HepG2 (cell line): Measurements from ENCODE around the gene CIITA. TPM values are rescaled to one million over a fixed set of nuclear protein-coding genes. Genes with fewer than 3 reads are reported as not detected.

ENCODE experiments used
- ATAC-seq: fragments of 200-7000 bp; cut with Tn5 transposase; 3 replicates; pipeline ENCODE4 v1.9.1; 2020; ENCODE audit warnings: mild to moderate bottlenecking, moderate library complexity
- BruUV-seq: library from RNA; stranded (reverse); fragments of 400-500 nt; replicated peaks from 2 replicates; lab custom pipeline; 2021; lab: Mats Ljungman, UMichigan
- CTCF ChIA-PET: fragments of 300-600 bp; formaldehyde crosslinking; extraction: SDS; loops from one replicate; lab custom pipeline; 2021; ENCODE audit warnings: low total read pairs, inconsistent platforms, low intra/inter-chr PET ratio; lab: Yijun Ruan, JAX
- POLR2A ChIA-PET: fragments of 350-600 bp; sonication (Branson Sonifier 250); formaldehyde crosslinking; loops from one replicate; lab custom pipeline; 2020; ENCODE audit warnings: antibody characterized with exemption, inconsistent platforms; lab: Yijun Ruan, JAX
- DNase-seq: peaks from one replicate; pipeline ENCODE4 v3.0.0-alpha.2; 2015; ENCODE audit warnings: low spot score
- FAIRE-seq: peaks from 3 replicates; lab custom pipeline; 2011; peaks lifted over from hg19 to GRCh38; lab: Jason Lieb, UNC
- H2AFZ ChIP-seq: one replicate; pipeline ENCODE4 v1.6.1; 2011; ENCODE audit warnings: low read length, inconsistent platforms
- H3K27ac ChIP-seq: fragments of 300-600 bp; 3 replicates; pipeline ENCODE4 v1.8.0; 2011; ENCODE audit warnings: mixed run types, mild to moderate bottlenecking, mixed read lengths, low read length, inconsistent platforms; ENCODE audit not compliant: insufficient read depth; ENCODE audit errors: extremely low read length
- H3K27me3 ChIP-seq, 2 experiments: fragments of 200-600 bp in 1 of 2; 2 replicates in 1 of 2; 3 replicates in 1 of 2; pipeline versions ENCODE4 v1.6.0 to v1.8.0; 2011; ENCODE audit warnings: low read length in 2 of 2, mild to moderate bottlenecking in 2 of 2, moderate library complexity in 2 of 2, inconsistent platforms in 1 of 2; ENCODE audit not compliant: insufficient read depth in 2 of 2, control insufficient read depth in 1 of 2
- H3K36me3 ChIP-seq, 2 experiments: fragments of 200-600 bp in 1 of 2; replicated peaks in 1 of 2; 2 replicates in 1 of 2; 3 replicates in 1 of 2; pipeline versions ENCODE4 v1.5.1 to v1.8.0; 2011; ENCODE audit warnings: low read length in 2 of 2, inconsistent platforms in 1 of 2; ENCODE audit not compliant: insufficient read depth in 2 of 2, control insufficient read depth in 1 of 2
- H3K4me1 ChIP-seq: 2 replicates; pipeline ENCODE4 v1.5.1; 2012; ENCODE audit warnings: low read length, inconsistent platforms; ENCODE audit not compliant: insufficient read depth
- H3K4me2 ChIP-seq: 2 replicates; pipeline ENCODE4 v1.6.0; 2011; ENCODE audit warnings: low read depth, low read length, inconsistent platforms
- H3K4me3 ChIP-seq, 3 experiments: fragments of 200-600 bp in 1 of 3; sonication (generic), shearing (Covaris generic) in 1 of 3; replicated peaks in 1 of 3; 2 replicates each; pipeline ENCODE4 v1.5.1; 2011 to 2016; ENCODE audit warnings: low read length in 3 of 3, inconsistent platforms in 2 of 3, low read depth in 2 of 3, mild to moderate bottlenecking in 2 of 3, control low read depth in 1 of 3, mixed read lengths in 1 of 3; ENCODE audit not compliant: insufficient read depth in 1 of 3
- H3K79me2 ChIP-seq: one replicate; pipeline ENCODE4 v1.6.1; 2011; ENCODE audit warnings: low read length, inconsistent platforms; ENCODE audit not compliant: insufficient read depth
- H3K9ac ChIP-seq: 2 replicates; pipeline ENCODE4 v1.6.0; 2011; ENCODE audit warnings: mild to moderate bottlenecking, low read depth, low read length, inconsistent platforms; ENCODE audit not compliant: insufficient read depth
- H3K9me3 ChIP-seq: 2 replicates; pipeline ENCODE4 v1.5.1; 2012; ENCODE audit warnings: mild to moderate bottlenecking, low read length
- H4K20me1 ChIP-seq: 2 replicates; pipeline ENCODE4 v1.6.0; 2011; ENCODE audit warnings: inconsistent platforms, mild to moderate bottlenecking, low read length, moderate library complexity; ENCODE audit not compliant: insufficient read depth
- ATF4 ChIP-seq, 2 experiments: fragments of 450-650 bp in 1 of 2; sonication (generic) in 1 of 2; formaldehyde crosslinking; IDR thresholded peaks; 2 replicates each; pipeline versions ENCODE4 v1.5.0 to v1.8.0; 2020 to 2022; ENCODE audit warnings: mild to moderate bottlenecking in 1 of 2, missing genetic modification reagents in 1 of 2
- MAFG ChIP-seq: sonication (generic); formaldehyde crosslinking; IDR thresholded peaks from 2 replicates; pipeline ENCODE4 v1.5.1; 2020; ENCODE audit warnings: mild to moderate bottlenecking, missing genetic modification reagents
- PLSCR1 ChIP-seq: sonication (generic); formaldehyde crosslinking; IDR thresholded peaks from 2 replicates; pipeline ENCODE4 v1.5.0; 2020; ENCODE audit warnings: missing genetic modification reagents, mild to moderate bottlenecking, borderline replicate concordance
- ZNF333 ChIP-seq: sonication (generic); formaldehyde crosslinking; IDR thresholded peaks from 2 replicates; pipeline ENCODE4 v1.4.0; 2020; ENCODE audit warnings: mild to moderate bottlenecking, missing genetic modification reagents, borderline replicate concordance
- ZNF468 ChIP-seq: sonication (generic); formaldehyde crosslinking; IDR thresholded peaks from 2 replicates; pipeline ENCODE4 v1.8.0; 2022; ENCODE audit warnings: mild to moderate bottlenecking, moderate library complexity, missing genetic modification reagents
- ZNF883 ChIP-seq: sonication (generic); formaldehyde crosslinking; IDR thresholded peaks from 2 replicates; pipeline ENCODE4 v1.5.1; 2020; ENCODE audit warnings: mild to moderate bottlenecking, missing genetic modification reagents; ENCODE audit errors: not compliant biosample characterization
- WGBS: methylation state at CpG from one replicate; pipeline ENCODE4 v1.1.6; 2017; ENCODE audit warnings: low lambda C conversion rate; 5-methylcytosine and 5-hydroxymethylcytosine counted together
- in situ Hi-C: cut with HindIII; loops from 2 replicates; pipeline ENCODE4 v1.10.0; 2017; ENCODE audit warnings: low pct_unique_long_range_greater_than_20kb; ENCODE audit not compliant: extremely low pct_ligation_motif_present
- intact Hi-C: fragments of 100-400 bp; cut with micrococcal nuclease; formaldehyde crosslinking; loops from one replicate; pipeline ENCODE4 v1.10.0; 2022; ENCODE audit not compliant: unreplicated experiment
- polyA plus RNA-seq, 8 experiments: library from polyadenylated mRNA; depleted of rRNA in 3 of 8; stranded (reverse) in 7 of 8; unstranded in 1 of 8; fragments of >200 nt; fragmentation: Illumina TruSeq in 4 of 8; extraction: Trizol in 4 of 8; gene quantifications; 2 replicates each; pipeline versions ENCODE4 v1.2.1 to v1.2.3, GENCODE V29; 2011 to 2016; ENCODE audit warnings: low read depth in 4 of 8, missing spikeins in 1 of 8, mixed read lengths in 1 of 8; ENCODE audit not compliant: insufficient read depth in 1 of 8
- total RNA-seq, 5 experiments: library from RNA; depleted of rRNA; stranded (reverse); fragments of >200 nt; fragmentation: Illumina TruSeq; extraction: Trizol; gene quantifications; 2 replicates each; pipeline ENCODE4 v1.2.3, GENCODE V29; 2016; ENCODE audit warnings: low read depth in 1 of 5

Gene CIITA
- total and polyA plus RNA-seq, 2 of the 13 experiments (the other 11 are each of a cell fraction or from before 2014, with no cell fraction given): 0.08 to 0.09 TPM

- Histone ChIP-seq H3K27ac (no peak overlapping the region), H3K4me2 (no peak overlapping the region), H3K9ac (no peak overlapping the region), H3K4me3 (no peak overlapping the region), H3K36me3 (peaks cover 16 to 50% of the 10 kb centered on the region in 2 experiments), H3K9me3 (no peaks in the 10 kb centered on the region), H2AFZ (no peak overlapping the region), H3K4me1 (peaks cover 36% of the 10 kb centered on the region), H4K20me1 (peaks cover 22% of the 10 kb centered on the region; the same call in 1 of the 2 replicates), H3K27me3 (no peaks in the 10 kb centered on the region), H3K79me2 (peaks cover 37% of the 10 kb centered on the region)
- in situ Hi-C loops: no loop called here
- 97% methylated on average over 8 of the region's 8 CpGs for WGBS
- ChIA-PET CTCF (no interaction called here), POLR2A (no interaction called here)
- TF ChIP-seq ATF4 (CRISPR knock-in tag; IDR thresholded peaks at IDR 0.05) (no peak), ZNF333 (CRISPR knock-in tag) (0 out of 2 replicates have a peak, but pooled peaks have one; percentile 62), ZNF883 (CRISPR knock-in tag) (peak; percentile 13), PLSCR1 (CRISPR knock-in tag) (no peak), MAFG (CRISPR knock-in tag) (no peak), ZNF468 (CRISPR knock-in tag) (0 out of 2 replicates have a peak, but pooled peaks have one; percentile 40)
- intact Hi-C loops: no loop called here
- BruUV-seq: no TSS peak
- FAIRE-seq (no peak), DNase-seq (no peak), ATAC-seq (no peak)
Observed at GRCh38 chr16:10933865-10934264, 56.9 kb downstream of the CIITA start.
